Right lobe of liver (tissue), 6 donors: ENCODE measurements around the gene GNAZ. TPM values are rescaled to one million over a fixed set of nuclear protein-coding genes. Genes with fewer than 3 reads are reported as not detected.

Experiments used
- ATAC-seq, 4 donors: fragments of 200-7000 bp; cut with Tn5 transposase; one replicate each; pipeline ENCODE4 v1.9.1; 2020; ENCODE audit warnings: mild to moderate bottlenecking in 4 of 4, moderate library complexity in 4 of 4
- DNase-seq, 3 donors: peaks; one replicate each; pipeline ENCODE4 v3.0.0-alpha.2; 2020
- H3K27ac ChIP-seq, 3 donors: fragments of 200-600 bp; one replicate each; pipeline ENCODE4 v1.8.0; 2022
- H3K27me3 ChIP-seq, 2 donors: fragments of 200-600 bp; one replicate each; pipeline ENCODE4 v1.8.0; 2022
- H3K36me3 ChIP-seq, 4 donors: fragments of 200-600 bp; sonication (generic) in 1 of 4; one replicate each; pipeline versions ENCODE4 v1.5.1 to v1.8.0; 2017 to 2022; ENCODE audit warnings: control low read depth in 1 of 4
- H3K4me1 ChIP-seq, 4 donors: fragments of 200-600 bp; sonication (generic) in 1 of 4; one replicate each; pipeline versions ENCODE4 v1.5.1 to v1.8.0; 2017 to 2022; ENCODE audit warnings: control low read depth in 1 of 4
- H3K4me3 ChIP-seq, 3 donors: fragments of 200-600 bp; one replicate each; pipeline ENCODE4 v1.8.0; 2022
- H3K9me3 ChIP-seq, 4 donors: fragments of 200-600 bp; sonication (generic) in 1 of 4; one replicate each; pipeline versions ENCODE4 v1.5.1 to v1.8.0; 2017 to 2022; ENCODE audit warnings: control low read depth in 1 of 4
- POLR2A ChIP-seq: fragments of 450-650 bp; IDR thresholded peaks from one replicate; pipeline ENCODE4 v1.6.1; 2017; ENCODE audit warnings: antibody characterized with exemption, mild to moderate bottlenecking
- WGBS: methylation state at CpG from one replicate; pipeline ENCODE4 v1.1.6; 2018; ENCODE audit warnings: low coverage, low lambda C conversion rate; ENCODE audit not compliant: insufficient coverage; ENCODE audit errors: missing lambda C conversion rate; 5-methylcytosine and 5-hydroxymethylcytosine counted together
- intact Hi-C, 2 donors: fragments of 100-400 bp; cut with DNase I; formaldehyde crosslinking; loops; one replicate each; pipeline versions ENCODE4 v1.11.2 to v1.14.1; 2022
- total RNA-seq, 6 experiments: library from RNA; depleted of rRNA in 2 of 6; stranded (reverse); fragments of >200 nt in 2 of 6; fragmentation: NEBNext Ultra II Directional in 3 of 6; extraction: Animal tissue kit (Norgen Biotek cat#: 25700) in 3 of 6; gene quantifications; one replicate each; pipeline versions ENCODE4 v1.1.0 to v1.2.4, GENCODE V29; 2016 to 2023
- TF ChIP-seq, protein P1 (sequence below), 4 donors: fragments of 200-600 bp in 3 of 4; fragments of 450-650 bp in 1 of 4; IDR thresholded peaks; one replicate each; pipeline versions ENCODE4 v1.5.1 to v1.8.0; 2016 to 2022; ENCODE audit warnings: antibody characterized with exemption in 4 of 4, mild to moderate bottlenecking in 2 of 4
- donor health status: DM: no; HTN: yes; CAD: no.
- donor health status: DM: no; HTN: no; CAD: no.
- donor health status: DM: no; HTN: no; CAD: no.
- donor health status: DM: no; HTN: yes; CAD: no.
- donor health status: DM: no; HTN: yes; CAD: no.

GNAZ gene
- total RNA-seq, 6 experiments from 2014 or later, result 0.15 to 1.5 (median 0.53) TPM

GRCh38 chr22:23124611-23125511, 54.5 kb downstream of the GNAZ start:
- no peak for ATAC-seq
- H3K27ac ChIP-seq, result no peak overlapping the region
- 78% methylated on average over 14 of the region's 19 CpGs for WGBS

GRCh38 chr22:23125512-23126103, 55.3 kb downstream of the GNAZ start:
- peaks cover 0 to 7% (median 0%) of the 10 kb centered on the region in 4 donors for H3K4me1 ChIP-seq
- no peaks in the 10 kb centered on the region for H3K36me3 ChIP-seq
- no peak overlapping the region for H3K27ac ChIP-seq
- TF ChIP-seq, protein P1, sequence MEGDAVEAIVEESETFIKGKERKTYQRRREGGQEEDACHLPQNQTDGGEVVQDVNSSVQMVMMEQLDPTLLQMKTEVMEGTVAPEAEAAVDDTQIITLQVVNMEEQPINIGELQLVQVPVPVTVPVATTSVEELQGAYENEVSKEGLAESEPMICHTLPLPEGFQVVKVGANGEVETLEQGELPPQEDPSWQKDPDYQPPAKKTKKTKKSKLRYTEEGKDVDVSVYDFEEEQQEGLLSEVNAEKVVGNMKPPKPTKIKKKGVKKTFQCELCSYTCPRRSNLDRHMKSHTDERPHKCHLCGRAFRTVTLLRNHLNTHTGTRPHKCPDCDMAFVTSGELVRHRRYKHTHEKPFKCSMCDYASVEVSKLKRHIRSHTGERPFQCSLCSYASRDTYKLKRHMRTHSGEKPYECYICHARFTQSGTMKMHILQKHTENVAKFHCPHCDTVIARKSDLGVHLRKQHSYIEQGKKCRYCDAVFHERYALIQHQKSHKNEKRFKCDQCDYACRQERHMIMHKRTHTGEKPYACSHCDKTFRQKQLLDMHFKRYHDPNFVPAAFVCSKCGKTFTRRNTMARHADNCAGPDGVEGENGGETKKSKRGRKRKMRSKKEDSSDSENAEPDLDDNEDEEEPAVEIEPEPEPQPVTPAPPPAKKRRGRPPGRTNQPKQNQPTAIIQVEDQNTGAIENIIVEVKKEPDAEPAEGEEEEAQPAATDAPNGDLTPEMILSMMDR (IDR thresholded peaks at IDR 0.05), result no peak
- TF ChIP-seq POLR2A, result no peak
- no peaks in the 10 kb centered on the region for H3K9me3 ChIP-seq
- H3K4me3 ChIP-seq, result no peak overlapping the region
- peak in 2 of 3 donors; percentile 10 to 45 for DNase-seq
- H3K27me3 ChIP-seq, result no peaks in the 10 kb centered on the region
- WGBS, result 85% methylated on average over 11 of the region's 18 CpGs
- intact Hi-C loops, result loop anchor here (5.0 kb wide), 2 partner anchors 163 to 168 kb away; no protein-coding TSS in a partner anchor
- ATAC-seq, result no peak

More at GRCh38 chr22:23124611-23125511, 54.5 kb downstream of the GNAZ start:
- TF ChIP-seq, protein P1 (IDR thresholded peaks at IDR 0.05), result no peak
- no peak for TF ChIP-seq POLR2A
- intact Hi-C loops, result loop anchor here (5.0 kb wide), 2 partner anchors 163 to 168 kb away; no protein-coding TSS in a partner anchor
- no peak for DNase-seq
- H3K4me3 ChIP-seq, result no peak overlapping the region
- peaks cover 0 to 7% (median 0%) of the 10 kb centered on the region in 4 donors for H3K4me1 ChIP-seq
- H3K27me3 ChIP-seq, result no peaks in the 10 kb centered on the region
- no peaks in the 10 kb centered on the region for H3K9me3 ChIP-seq
- no peaks in the 10 kb centered on the region for H3K36me3 ChIP-seq

DNA sequence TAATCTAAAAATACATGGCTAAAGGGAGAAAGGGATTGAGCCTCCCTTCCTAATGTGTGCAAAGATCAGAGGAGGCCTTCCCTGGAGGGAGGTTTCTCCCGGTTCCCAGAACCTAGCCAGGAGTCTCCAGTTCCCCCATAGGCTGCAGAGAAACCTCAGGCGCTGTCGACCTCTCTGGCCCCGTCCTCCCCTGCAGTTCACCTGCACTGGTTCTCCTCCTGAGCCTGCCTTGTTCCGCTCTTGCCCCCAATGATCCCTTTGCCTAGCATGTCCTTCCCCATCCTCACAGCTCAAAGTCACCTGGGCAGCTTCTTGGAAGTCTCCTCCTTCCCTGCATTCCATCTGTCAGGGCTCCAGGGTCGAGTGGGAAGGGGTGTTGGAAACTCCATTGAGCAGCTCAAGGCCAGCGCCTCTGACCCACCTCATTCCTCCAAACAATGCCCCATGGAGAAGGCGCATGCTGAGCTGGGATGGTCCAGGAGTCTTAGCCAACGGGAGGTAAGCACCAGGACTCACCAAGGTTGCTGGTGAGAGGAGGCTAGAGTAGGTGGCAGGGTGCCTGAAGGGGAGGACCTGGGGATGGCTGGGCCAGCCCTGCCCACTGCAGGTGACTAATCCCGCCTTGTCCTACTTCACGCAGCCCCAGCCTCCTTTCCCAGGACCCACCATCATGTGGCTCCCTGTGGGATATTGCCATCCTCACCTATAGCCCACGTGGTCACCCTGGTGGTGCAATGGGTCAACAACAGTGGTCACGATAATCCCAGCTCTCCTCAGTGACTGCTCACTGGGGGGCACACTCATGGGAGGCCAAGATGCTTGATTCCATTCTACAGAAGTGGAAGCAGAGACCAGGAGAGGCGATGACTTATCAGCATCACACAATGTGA, 56.1 kb downstream of the GNAZ start:
- TF ChIP-seq, protein P1 (IDR thresholded peaks at IDR 0.05), result no peak
- TF ChIP-seq POLR2A, result no peak
- Histone ChIP-seq H3K27ac (no peak overlapping the region), H3K36me3 (no peaks in the 10 kb centered on the region), H3K4me1 (peaks cover 0 to 7% (median 0%) of the 10 kb centered on the region in 4 donors), H3K9me3 (no peaks in the 10 kb centered on the region), H3K4me3 (no peak overlapping the region), H3K27me3 (no peaks in the 10 kb centered on the region)
- intact Hi-C loops, result loop anchor here (5.0 kb wide), 2 partner anchors 164 to 169 kb away; no protein-coding TSS in a partner anchor
- WGBS, result 92% methylated on average over 6 of the region's 14 CpGs
- peak in 1 of 3 donors; percentile 11 for DNase-seq
- no peak for ATAC-seq
